GM12874 (cell line): ENCODE results near the gene MINPP1.

Experiments used
- CTCF ChIP-seq: IDR thresholded peaks from 2 replicates; pipeline ENCODE4 v1.5.1; 2011; ENCODE audit warnings: low read depth, mild to moderate bottlenecking, control low read depth, low read length, moderate library complexity; ENCODE audit not compliant: insufficient read depth

The MINPP1 gene

GRCh38 chr10:87504640-87505365, at the start of gene MINPP1:
TSS of gene MINPP1 (plus strand) at chr10:87504893. CDS start at chr10:87504916, 23 bp downstream.
- TF ChIP-seq CTCF, result no peak

- no peak for TF ChIP-seq CTCF
Observed at GRCh38 chr10:87500646-87501048, 4.0 kb upstream of the MINPP1 start.

GRCh38 chr10:87503401-87503800, 1.3 kb upstream of the MINPP1 start:
- no peak for TF ChIP-seq CTCF

GRCh38 chr10:87503886-87504285, 807 bp upstream of the MINPP1 start:
- TF ChIP-seq CTCF, result no peak

- no peak for TF ChIP-seq CTCF
Observed at GRCh38 chr10:87504307-87504639, 420 bp upstream of the MINPP1 start.

- peak; percentile 74 for TF ChIP-seq CTCF
Observed at GRCh38 chr10:87505366-87506111, 846 bp downstream of the MINPP1 start.

- TF ChIP-seq CTCF, result no peak
Observed at GRCh38 chr10:87506956-87507355, 2.3 kb downstream of the MINPP1 start.
